GM13977 (cell line): ENCODE results near the gene CENPU.

ENCODE experiments used
- DNase-seq: peaks from one replicate; pipeline ENCODE4 v3.0.0; 2012; ENCODE audit warnings: low spot score
- CTCF ChIP-seq: IDR thresholded peaks from 2 replicates; pipeline ENCODE4 v1.5.1; 2012; ENCODE audit warnings: mild to moderate bottlenecking, control low read depth; ENCODE audit not compliant: insufficient read depth; ENCODE audit errors: extremely low read depth, missing control alignments
- in situ Hi-C: fragments of 300-500 bp; cut with MboI; formaldehyde crosslinking; loops from one replicate; pipeline ENCODE4 v1.12.0; 2022; ENCODE audit warnings: low sequenced_read_pairs, low pct_unique_long_range_greater_than_20kb, mixed read lengths, inconsistent platforms; ENCODE audit not compliant: unreplicated experiment

Gene CENPU

GRCh38 chr4:184699941-184700340 lies 34.0 kb downstream of the CENPU start:
- no peak for TF ChIP-seq CTCF
- no peak for DNase-seq
- in situ Hi-C loops: no loop called here

GRCh38 chr4:184697956-184698355 lies 35.9 kb downstream of the CENPU start:
- in situ Hi-C loops: no loop called here
- no peak for TF ChIP-seq CTCF
- no peak for DNase-seq

- in situ Hi-C loops: no loop called here
- no peak for TF ChIP-seq CTCF
- no peak for DNase-seq
Observed at GRCh38 chr4:184695178-184695896, 38.6 kb downstream of the CENPU start.

GRCh38 chr4:184694412-184694956 lies 39.4 kb downstream of the CENPU start:
- in situ Hi-C loops: no loop called here
- no peak for TF ChIP-seq CTCF
- no peak for DNase-seq

- TF ChIP-seq CTCF: no peak
- in situ Hi-C loops: no loop called here
- DNase-seq: no peak
Observed at GRCh38 chr4:184693056-184693455, 40.8 kb downstream of the CENPU start.

- no peak for TF ChIP-seq CTCF
- in situ Hi-C loops: no loop called here
- DNase-seq: no peak
Observed at GRCh38 chr4:184689681-184690080, 44.2 kb downstream of the CENPU start.
